DOHH2 (cell line): ENCODE results near the gene BTRC.

Experiments used
- H3F3A ChIP-seq: fragments of 200-600 bp; sonication (generic), shearing (Covaris generic); 2 replicates; pipeline ENCODE4 v1.6.0; 2016; ENCODE audit warnings: antibody characterized with exemption, mild to moderate bottlenecking; ENCODE audit not compliant: control insufficient read depth, insufficient read depth
- H3K27ac ChIP-seq: fragments of 200-600 bp; sonication (generic); 2 replicates; pipeline ENCODE4 v1.5.1; 2014; ENCODE audit warnings: low read depth, mild to moderate bottlenecking, low read length, moderate library complexity
- H3K27me3 ChIP-seq: fragments of 200-600 bp; sonication (generic); 2 replicates; pipeline ENCODE4 v1.6.1; 2014; ENCODE audit warnings: mild to moderate bottlenecking, low read length, mixed read lengths; ENCODE audit not compliant: control insufficient read depth
- H3K36me3 ChIP-seq: fragments of 200-600 bp; sonication (generic); 2 replicates; pipeline ENCODE4 v1.6.1; 2014; ENCODE audit warnings: mild to moderate bottlenecking, low read length, moderate library complexity, mixed read lengths; ENCODE audit not compliant: control insufficient read depth
- H3K4me1 ChIP-seq: fragments of 200-600 bp; sonication (generic); 2 replicates; pipeline ENCODE4 v1.6.1; 2014; ENCODE audit warnings: mild to moderate bottlenecking, low read length, mixed read lengths; ENCODE audit not compliant: control insufficient read depth
- H3K4me2 ChIP-seq: fragments of 200-600 bp; sonication (generic); 2 replicates; pipeline ENCODE4 v1.6.0; 2014; ENCODE audit warnings: mild to moderate bottlenecking, low read length, moderate library complexity
- H3K4me3 ChIP-seq: fragments of 200-600 bp; sonication (generic); 2 replicates; pipeline ENCODE4 v1.5.1; 2014; ENCODE audit warnings: mild to moderate bottlenecking, low read length, mixed read lengths
- H3K79me2 ChIP-seq: fragments of 200-600 bp; sonication (generic); 2 replicates; pipeline ENCODE4 v1.6.1; 2014; ENCODE audit warnings: mild to moderate bottlenecking, low read length, mixed read lengths; ENCODE audit not compliant: control insufficient read depth
- H3K9me2 ChIP-seq: fragments of 200-600 bp; sonication (generic); replicated peaks from 2 replicates; pipeline ENCODE4 v1.6.1; 2014; ENCODE audit warnings: mild to moderate bottlenecking, low read length, mixed read lengths; ENCODE audit not compliant: control insufficient read depth
- H3K9me3 ChIP-seq: fragments of 200-600 bp; sonication (generic); 2 replicates; pipeline ENCODE4 v1.6.1; 2014; ENCODE audit warnings: antibody characterized with exemption, low read length, mixed read lengths; ENCODE audit not compliant: control insufficient read depth, insufficient read depth
- H4K20me1 ChIP-seq: fragments of 200-600 bp; sonication (generic); 2 replicates; pipeline ENCODE4 v1.6.0; 2014; ENCODE audit warnings: low read depth, mild to moderate bottlenecking, antibody characterized with exemption, low read length, moderate library complexity; ENCODE audit not compliant: control insufficient read depth, insufficient read depth
- CTCF ChIP-seq: fragments of 200-600 bp; sonication (generic); IDR thresholded peaks from one replicate; pipeline ENCODE4 v1.5.1; 2014; ENCODE audit warnings: antibody characterized with exemption, mild to moderate bottlenecking, low read depth, low read length; ENCODE audit not compliant: poor library complexity, severe bottlenecking
- EZH2phosphoT487 ChIP-seq: fragments of 200-600 bp; sonication (generic); IDR thresholded peaks from 2 replicates; pipeline ENCODE4 v1.6.1; 2017; ENCODE audit warnings: borderline replicate concordance, mild to moderate bottlenecking, antibody characterized with exemption, low read length, moderate library complexity, mixed read lengths

BTRC gene

GRCh38 chr10:101575091-101575490 is 221.1 kb downstream of the BTRC start:
- peaks cover 7% of the 10 kb centered on the region for H3K4me1 ChIP-seq
- no peaks in the 10 kb centered on the region for H3K9me2 ChIP-seq
- H3K4me2 ChIP-seq = no peak overlapping the region
- no peaks in the 10 kb centered on the region for H3F3A ChIP-seq
- H3K79me2 ChIP-seq = no peaks in the 10 kb centered on the region
- H4K20me1 ChIP-seq = peaks cover 4% of the 10 kb centered on the region; the same call in 1 of the 2 replicates
- TF ChIP-seq CTCF (no peak), EZH2phosphoT487 (no peak)
- no peak overlapping the region for H3K27ac ChIP-seq
- H3K9me3 ChIP-seq = no peaks in the 10 kb centered on the region
- peaks cover 8% of the 10 kb centered on the region for H3K27me3 ChIP-seq
- no peak overlapping the region for H3K4me3 ChIP-seq
- no peaks in the 10 kb centered on the region for H3K36me3 ChIP-seq

- Histone ChIP-seq H3K27ac (no peak overlapping the region), H4K20me1 (peaks cover 4% of the 10 kb centered on the region; the same call in 1 of the 2 replicates), H3K4me3 (no peak overlapping the region), H3K9me3 (no peaks in the 10 kb centered on the region), H3K4me2 (no peak overlapping the region), H3K9me2 (no peaks in the 10 kb centered on the region), H3K36me3 (no peaks in the 10 kb centered on the region), H3F3A (no peaks in the 10 kb centered on the region), H3K4me1 (peaks cover 3% of the 10 kb centered on the region), H3K79me2 (no peaks in the 10 kb centered on the region), H3K27me3 (peaks cover 8% of the 10 kb centered on the region)
- no peak for TF ChIP-seq CTCF
- no peak for TF ChIP-seq EZH2phosphoT487
Measured at GRCh38 chr10:101575580-101576210, 221.7 kb downstream of the BTRC start.

GRCh38 chr10:101576211-101576863 is 222.4 kb downstream of the BTRC start:
- Histone ChIP-seq H3K4me1 (no peaks in the 10 kb centered on the region), H3K9me2 (no peaks in the 10 kb centered on the region), H3K27ac (no peak overlapping the region), H3K4me2 (no peak overlapping the region), H3K9me3 (no peaks in the 10 kb centered on the region), H3K27me3 (peaks cover 6% of the 10 kb centered on the region), H4K20me1 (peaks cover 4% of the 10 kb centered on the region; the same call in 1 of the 2 replicates), H3K4me3 (no peak overlapping the region), H3K36me3 (no peaks in the 10 kb centered on the region), H3K79me2 (no peaks in the 10 kb centered on the region), H3F3A (no peaks in the 10 kb centered on the region)
- TF ChIP-seq CTCF (no peak), EZH2phosphoT487 (no peak)
